Measurements from ENCODE around the gene GRPEL1.

DNA sequence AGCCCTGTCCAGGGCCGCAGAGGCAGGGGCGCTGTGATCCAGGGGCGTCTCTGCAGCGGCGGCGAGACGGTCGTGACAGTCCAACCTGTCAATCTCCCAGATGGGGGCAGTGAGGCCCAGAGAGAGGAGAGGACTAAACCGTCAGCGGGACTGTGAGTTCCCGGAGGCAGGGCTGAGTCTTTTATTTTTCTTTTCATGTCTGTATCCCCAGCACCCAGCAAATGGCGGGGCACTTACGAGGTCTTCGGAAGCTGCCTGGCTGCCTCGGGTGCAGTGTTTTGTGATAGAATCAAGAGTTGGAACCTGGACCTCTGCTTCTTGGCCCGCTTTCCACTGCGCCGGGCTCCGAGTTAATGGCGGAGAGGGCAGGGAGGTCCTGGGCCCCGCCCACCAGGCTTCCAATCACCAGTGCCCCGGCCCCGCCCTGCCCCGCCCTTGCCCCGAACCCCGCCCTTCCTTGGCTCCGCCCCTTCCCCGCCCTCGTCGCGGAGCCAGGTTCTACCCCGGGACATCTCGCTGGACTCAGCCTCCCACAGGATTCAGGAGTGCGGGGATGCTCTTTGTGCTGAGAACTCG is 35.3 kb upstream of the GRPEL1 start:
- TF ChIP-seq JUNB (IDR thresholded peaks at IDR 0.05; ENCODE audit: unreplicated experiment) (no peak), POLR2AphosphoS5 (IDR thresholded peaks at IDR 0.05; ENCODE audit: low read depth) (peak; percentile 63), EZH2 (IDR thresholded peaks at IDR 0.05; ENCODE audit: low read depth, unreplicated experiment) (no peak)
- TF ChIP-seq, protein P1, sequence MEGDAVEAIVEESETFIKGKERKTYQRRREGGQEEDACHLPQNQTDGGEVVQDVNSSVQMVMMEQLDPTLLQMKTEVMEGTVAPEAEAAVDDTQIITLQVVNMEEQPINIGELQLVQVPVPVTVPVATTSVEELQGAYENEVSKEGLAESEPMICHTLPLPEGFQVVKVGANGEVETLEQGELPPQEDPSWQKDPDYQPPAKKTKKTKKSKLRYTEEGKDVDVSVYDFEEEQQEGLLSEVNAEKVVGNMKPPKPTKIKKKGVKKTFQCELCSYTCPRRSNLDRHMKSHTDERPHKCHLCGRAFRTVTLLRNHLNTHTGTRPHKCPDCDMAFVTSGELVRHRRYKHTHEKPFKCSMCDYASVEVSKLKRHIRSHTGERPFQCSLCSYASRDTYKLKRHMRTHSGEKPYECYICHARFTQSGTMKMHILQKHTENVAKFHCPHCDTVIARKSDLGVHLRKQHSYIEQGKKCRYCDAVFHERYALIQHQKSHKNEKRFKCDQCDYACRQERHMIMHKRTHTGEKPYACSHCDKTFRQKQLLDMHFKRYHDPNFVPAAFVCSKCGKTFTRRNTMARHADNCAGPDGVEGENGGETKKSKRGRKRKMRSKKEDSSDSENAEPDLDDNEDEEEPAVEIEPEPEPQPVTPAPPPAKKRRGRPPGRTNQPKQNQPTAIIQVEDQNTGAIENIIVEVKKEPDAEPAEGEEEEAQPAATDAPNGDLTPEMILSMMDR (conservative IDR thresholded peaks at IDR 0.05; ENCODE audit: low read depth in 2 of 2): no peak
